ENCODE results near the gene HAT1.

DNA sequence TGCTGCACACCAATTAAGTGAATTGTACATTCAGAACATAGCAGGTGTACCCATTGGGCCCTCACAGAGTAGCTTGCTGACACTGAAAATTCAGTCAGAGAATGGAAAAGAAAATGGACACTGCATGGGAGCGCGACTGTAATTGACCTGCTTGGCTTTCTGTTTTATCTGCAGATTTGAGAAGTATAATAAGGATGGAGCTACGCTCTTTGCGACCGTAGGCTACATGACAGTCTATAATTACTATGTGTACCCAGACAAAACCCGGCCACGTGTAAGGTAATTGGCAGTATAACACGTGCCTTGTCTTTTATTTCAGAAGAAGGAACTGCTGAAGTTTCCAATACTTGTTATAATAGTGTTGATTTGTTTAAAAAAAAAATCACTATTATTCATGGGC lies 44.0 kb downstream of the HAT1 start:
- TF ChIP-seq SUZ12 (IDR thresholded peaks at IDR 0.05; ENCODE audit: extremely low read depth, insufficient read depth, insufficient read length): no peak
- no peak for TF ChIP-seq ZNF274 (IDR thresholded peaks at IDR 0.05; ENCODE audit: low read depth, low read length)
- no peak for TF ChIP-seq YY1 (IDR thresholded peaks at IDR 0.05; ENCODE audit: insufficient read depth, insufficient read length)
